ENCODE measurements around the gene NAV1.
"Not testable (repeated sequence)": the region's sequence is repeated elsewhere in the genome, so short reads cannot be mapped to it uniquely, and the experiment has no call there.

The NAV1 gene, protein sequence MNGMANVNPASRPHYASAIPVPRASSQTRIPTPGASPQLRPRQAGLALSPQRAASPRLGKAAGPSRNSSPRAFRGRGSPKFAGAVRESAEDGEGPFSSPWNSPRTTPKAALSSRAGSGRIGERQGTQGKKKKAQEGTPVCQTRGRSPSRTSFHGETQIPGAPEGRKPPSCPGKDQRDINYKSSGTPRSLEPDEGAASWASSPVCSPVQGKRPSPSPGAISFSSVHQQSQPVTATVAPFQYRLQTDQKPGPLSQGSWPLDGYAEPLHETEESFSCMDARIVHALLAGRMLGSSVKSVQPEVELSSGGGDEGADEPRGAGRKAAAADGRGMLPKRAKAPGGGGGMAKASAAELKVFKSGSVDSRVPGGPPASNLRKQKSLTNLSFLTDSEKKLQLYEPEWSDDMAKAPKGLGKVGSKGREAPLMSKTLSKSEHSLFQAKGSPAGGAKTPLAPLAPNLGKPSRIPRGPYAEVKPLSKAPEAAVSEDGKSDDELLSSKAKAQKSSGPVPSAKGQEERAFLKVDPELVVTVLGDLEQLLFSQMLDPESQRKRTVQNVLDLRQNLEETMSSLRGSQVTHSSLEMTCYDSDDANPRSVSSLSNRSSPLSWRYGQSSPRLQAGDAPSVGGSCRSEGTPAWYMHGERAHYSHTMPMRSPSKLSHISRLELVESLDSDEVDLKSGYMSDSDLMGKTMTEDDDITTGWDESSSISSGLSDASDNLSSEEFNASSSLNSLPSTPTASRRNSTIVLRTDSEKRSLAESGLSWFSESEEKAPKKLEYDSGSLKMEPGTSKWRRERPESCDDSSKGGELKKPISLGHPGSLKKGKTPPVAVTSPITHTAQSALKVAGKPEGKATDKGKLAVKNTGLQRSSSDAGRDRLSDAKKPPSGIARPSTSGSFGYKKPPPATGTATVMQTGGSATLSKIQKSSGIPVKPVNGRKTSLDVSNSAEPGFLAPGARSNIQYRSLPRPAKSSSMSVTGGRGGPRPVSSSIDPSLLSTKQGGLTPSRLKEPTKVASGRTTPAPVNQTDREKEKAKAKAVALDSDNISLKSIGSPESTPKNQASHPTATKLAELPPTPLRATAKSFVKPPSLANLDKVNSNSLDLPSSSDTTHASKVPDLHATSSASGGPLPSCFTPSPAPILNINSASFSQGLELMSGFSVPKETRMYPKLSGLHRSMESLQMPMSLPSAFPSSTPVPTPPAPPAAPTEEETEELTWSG (N-terminal part only)

DNA sequence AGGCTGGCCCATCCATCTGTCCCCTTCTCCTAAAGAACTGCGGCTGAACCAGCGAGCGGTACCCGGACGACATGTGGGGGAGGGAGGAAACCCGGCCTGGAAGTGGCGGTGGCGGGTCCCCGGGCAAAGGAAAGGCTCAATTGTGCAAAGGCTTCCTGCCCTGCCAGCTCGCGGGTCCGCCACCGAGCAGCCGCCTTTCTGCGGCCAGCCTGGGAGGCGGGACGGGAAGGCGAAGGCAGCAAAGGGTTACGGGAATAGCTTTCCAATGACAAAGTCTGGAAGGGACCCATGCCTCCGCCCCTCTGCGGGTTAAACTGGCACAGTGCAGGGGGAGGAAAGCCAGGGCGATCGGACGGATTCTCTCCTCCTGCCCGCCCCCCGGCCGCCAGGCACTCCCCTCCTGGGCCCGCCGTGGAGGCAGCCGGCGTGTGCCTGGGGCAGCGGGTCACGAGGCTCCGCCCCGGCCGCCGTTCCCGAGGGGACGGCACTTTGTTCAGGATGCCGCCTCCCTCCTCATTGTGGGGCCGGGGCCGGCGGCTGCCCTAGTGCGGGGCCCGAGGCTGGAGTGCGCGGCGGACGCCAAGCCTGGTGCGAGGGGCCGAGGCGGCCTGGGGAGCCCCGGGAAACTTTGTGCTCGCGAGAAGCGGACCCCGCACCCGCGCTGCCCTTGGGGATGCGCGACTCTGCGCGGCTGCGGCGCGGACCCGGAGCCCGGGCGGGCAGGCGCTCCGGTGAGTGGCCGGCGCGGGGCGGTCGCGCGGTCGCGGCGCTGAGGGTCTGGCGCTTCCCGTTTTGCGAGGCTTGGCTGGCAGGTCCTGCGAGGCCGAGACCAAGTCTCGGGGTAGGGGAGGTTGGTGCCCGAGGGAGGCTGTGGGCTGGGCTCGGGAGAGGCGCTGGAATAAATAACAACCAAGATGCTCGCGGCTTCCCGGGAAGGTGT, at the start of gene NAV1:
TSS of gene NAV1 (plus strand) at position 516 of the 940 bp plus-strand sequence. CDS start 83,758 bp downstream, outside the sequence.
- H3K27ac ChIP-seq = peak within 1 kb of the TSS; percentile 24; the same call in 1 of the 2 replicates

GRCh38 chr1:201489643-201490261, 49.2 kb upstream of the NAV1 start:
- TF ChIP-seq CTCF (conservative IDR thresholded peaks at IDR 0.05) = no peak
- H3K27ac ChIP-seq = no peak overlapping the region

More for the DNA sequence above, at the start of gene NAV1:
- TF ChIP-seq CTCF (conservative IDR thresholded peaks at IDR 0.05) = no peak

- no peak for TF ChIP-seq CTCF (conservative IDR thresholded peaks at IDR 0.05)
- H3K27ac ChIP-seq = no peak overlapping the region
Observed at GRCh38 chr1:201490708-201491131, 48.2 kb upstream of the NAV1 start.

- no peak for TF ChIP-seq CTCF (conservative IDR thresholded peaks at IDR 0.05)
- H3K27ac ChIP-seq = no peak overlapping the region
Observed at GRCh38 chr1:201491896-201492511, 46.9 kb upstream of the NAV1 start.

DNA sequence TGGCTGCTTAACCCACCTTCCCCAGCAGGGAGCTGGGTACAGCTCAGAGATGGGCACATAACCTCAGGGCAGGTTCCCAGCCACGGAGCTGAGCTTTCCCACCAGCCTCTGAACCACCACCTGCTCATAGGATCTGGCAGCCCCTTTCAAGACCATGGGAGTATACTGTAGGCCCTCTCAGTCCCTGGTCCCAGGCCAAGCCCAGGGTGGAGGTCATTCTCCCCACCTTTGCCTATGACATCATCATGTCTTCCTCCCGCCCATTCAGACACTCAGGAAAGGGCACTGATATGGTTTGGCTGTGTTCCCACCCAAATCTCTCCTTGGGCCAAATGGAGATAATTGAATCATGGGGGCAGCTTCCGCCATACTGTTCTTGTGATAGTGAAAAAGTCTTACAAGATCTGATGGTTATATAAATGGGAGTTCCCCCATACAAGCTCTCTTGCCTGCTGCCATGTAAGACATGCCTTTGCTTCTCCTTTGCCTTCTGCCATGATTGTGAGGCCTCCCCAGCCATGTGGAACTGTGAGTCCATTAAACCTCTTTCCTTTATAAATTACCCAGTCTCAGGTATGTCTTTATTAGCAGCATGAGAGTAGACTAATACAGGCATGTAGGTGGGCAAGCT, 45.8 kb upstream of the NAV1 start:
- not testable (repeated sequence) for H3K27ac ChIP-seq

- no peak overlapping the region for H3K27ac ChIP-seq
- TF ChIP-seq CTCF (conservative IDR thresholded peaks at IDR 0.05) = no peak
Observed at GRCh38 chr1:201493757-201494617, 44.9 kb upstream of the NAV1 start.
